A673 (cell line): ENCODE results near the gene NHS.

Experiments used
- CTCF ChIP-seq: fragments of 300-800, 200-600 bp; sonication (generic); conservative IDR thresholded peaks from 2 replicates; pipeline ENCODE4 v1.5.1; 2017; ENCODE audit warnings: low read depth, mild to moderate bottlenecking, antibody characterized with exemption, low read length, moderate library complexity, mixed read lengths
- EZH2 ChIP-seq: fragments of 200-600 bp; sonication (generic); IDR thresholded peaks from 2 replicates; pipeline ENCODE4 v1.6.1; 2017; ENCODE audit warnings: borderline replicate concordance, low read depth, mild to moderate bottlenecking, mixed read lengths, antibody characterized with exemption, low read length; ENCODE audit not compliant: poor library complexity, severe bottlenecking

DNA sequence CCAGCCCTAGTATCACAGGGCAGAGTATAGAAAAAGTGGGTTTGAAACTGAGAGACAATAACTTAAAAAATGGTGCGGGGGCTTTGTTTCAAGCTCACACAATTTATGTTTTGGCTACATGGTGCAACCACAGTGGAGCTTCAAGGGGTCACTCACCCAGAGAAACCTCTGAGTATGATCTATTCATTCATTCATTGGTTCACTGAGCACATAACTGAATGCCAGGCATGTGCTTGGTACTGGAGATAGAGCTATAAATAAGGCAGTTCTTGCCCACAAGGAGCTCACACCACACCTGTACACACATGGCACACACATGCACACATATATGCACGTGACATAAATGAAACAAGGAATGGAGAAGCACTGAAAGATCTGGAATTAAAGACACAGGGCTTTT is 171.4 kb downstream of the NHS start:
- TF ChIP-seq CTCF: no peak
- no peak for TF ChIP-seq EZH2
